ENCODE measurements around the gene PTTG1IP.

DNA sequence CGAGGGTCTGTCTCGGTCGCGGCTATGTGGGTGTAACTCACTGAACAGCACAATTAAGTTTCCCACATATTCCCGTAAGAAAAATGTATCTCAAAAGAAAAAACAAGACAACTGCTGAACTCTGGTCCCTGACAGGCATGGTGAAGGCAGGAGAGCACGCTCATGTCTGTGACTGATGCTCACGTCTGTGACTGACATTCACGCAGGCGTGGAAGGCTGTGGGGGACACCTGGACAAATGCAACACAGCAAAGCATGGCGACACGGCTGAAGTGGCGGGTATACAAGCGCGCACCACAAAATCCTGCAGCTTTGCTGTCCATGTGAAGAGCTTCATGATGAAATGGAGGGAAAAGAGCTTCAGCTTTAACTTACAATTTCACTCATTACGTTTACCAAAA lies 6.0 kb downstream of the PTTG1IP start:
- TF ChIP-seq, protein P1, sequence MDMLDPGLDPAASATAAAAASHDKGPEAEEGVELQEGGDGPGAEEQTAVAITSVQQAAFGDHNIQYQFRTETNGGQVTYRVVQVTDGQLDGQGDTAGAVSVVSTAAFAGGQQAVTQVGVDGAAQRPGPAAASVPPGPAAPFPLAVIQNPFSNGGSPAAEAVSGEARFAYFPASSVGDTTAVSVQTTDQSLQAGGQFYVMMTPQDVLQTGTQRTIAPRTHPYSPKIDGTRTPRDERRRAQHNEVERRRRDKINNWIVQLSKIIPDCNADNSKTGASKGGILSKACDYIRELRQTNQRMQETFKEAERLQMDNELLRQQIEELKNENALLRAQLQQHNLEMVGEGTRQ (CRISPR knock-in tag; IDR thresholded peaks at IDR 0.05), result no peak
- TF ChIP-seq ZBTB21 (CRISPR knock-in tag; IDR thresholded peaks at IDR 0.05; ENCODE audit: borderline replicate concordance), result no peak
- TF ChIP-seq, protein P2, sequence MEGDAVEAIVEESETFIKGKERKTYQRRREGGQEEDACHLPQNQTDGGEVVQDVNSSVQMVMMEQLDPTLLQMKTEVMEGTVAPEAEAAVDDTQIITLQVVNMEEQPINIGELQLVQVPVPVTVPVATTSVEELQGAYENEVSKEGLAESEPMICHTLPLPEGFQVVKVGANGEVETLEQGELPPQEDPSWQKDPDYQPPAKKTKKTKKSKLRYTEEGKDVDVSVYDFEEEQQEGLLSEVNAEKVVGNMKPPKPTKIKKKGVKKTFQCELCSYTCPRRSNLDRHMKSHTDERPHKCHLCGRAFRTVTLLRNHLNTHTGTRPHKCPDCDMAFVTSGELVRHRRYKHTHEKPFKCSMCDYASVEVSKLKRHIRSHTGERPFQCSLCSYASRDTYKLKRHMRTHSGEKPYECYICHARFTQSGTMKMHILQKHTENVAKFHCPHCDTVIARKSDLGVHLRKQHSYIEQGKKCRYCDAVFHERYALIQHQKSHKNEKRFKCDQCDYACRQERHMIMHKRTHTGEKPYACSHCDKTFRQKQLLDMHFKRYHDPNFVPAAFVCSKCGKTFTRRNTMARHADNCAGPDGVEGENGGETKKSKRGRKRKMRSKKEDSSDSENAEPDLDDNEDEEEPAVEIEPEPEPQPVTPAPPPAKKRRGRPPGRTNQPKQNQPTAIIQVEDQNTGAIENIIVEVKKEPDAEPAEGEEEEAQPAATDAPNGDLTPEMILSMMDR (IDR thresholded peaks at IDR 0.05), result no peak
- no peak for TF ChIP-seq SP1 (CRISPR knock-in tag; conservative IDR thresholded peaks at IDR 0.05)
- no peak for TF ChIP-seq MYBL2 (CRISPR knock-in tag; IDR thresholded peaks at IDR 0.05)
- TF ChIP-seq EMX1 (CRISPR knock-in tag; IDR thresholded peaks at IDR 0.05), result no peak
- no peak for TF ChIP-seq JUN (CRISPR knock-in tag; IDR thresholded peaks at IDR 0.05)
- TF ChIP-seq, protein P3, sequence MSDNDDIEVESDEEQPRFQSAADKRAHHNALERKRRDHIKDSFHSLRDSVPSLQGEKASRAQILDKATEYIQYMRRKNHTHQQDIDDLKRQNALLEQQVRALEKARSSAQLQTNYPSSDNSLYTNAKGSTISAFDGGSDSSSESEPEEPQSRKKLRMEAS (CRISPR knock-in tag; IDR thresholded peaks at IDR 0.05), result no peak
- no peak for TF ChIP-seq NR3C1 (CRISPR knock-in tag; conservative IDR thresholded peaks at IDR 0.05; ENCODE audit: low read depth)
- no peak for TF ChIP-seq IRF2 (CRISPR knock-in tag; IDR thresholded peaks at IDR 0.05; ENCODE audit: borderline replicate concordance, low read depth)
- TF ChIP-seq, protein P4, sequence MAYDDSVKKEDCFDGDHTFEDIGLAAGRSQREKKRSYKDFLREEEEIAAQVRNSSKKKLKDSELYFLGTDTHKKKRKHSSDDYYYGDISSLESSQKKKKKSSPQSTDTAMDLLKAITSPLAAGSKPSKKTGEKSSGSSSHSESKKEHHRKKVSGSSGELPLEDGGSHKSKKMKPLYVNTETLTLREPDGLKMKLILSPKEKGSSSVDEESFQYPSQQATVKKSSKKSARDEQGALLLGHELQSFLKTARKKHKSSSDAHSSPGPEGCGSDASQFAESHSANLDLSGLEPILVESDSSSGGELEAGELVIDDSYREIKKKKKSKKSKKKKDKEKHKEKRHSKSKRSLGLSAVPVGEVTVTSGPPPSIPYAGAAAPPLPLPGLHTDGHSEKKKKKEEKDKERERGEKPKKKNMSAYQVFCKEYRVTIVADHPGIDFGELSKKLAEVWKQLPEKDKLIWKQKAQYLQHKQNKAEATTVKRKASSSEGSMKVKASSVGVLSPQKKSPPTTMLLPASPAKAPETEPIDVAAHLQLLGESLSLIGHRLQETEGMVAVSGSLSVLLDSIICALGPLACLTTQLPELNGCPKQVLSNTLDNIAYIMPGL (CRISPR knock-in tag; IDR thresholded peaks at IDR 0.05), result no peak
